Fibroblast of skin of right biceps (primary cell): ENCODE results near the gene TNIK.
"Not testable (repeated sequence)": the region's sequence is repeated elsewhere in the genome, so short reads cannot be mapped to it uniquely, and the experiment has no call there.

ENCODE experiments used
- DNase-seq: peaks from one replicate; pipeline ENCODE4 v3.0.0-alpha.2; 2013

TNIK gene

GRCh38 chr3:171382347-171382746, 77.9 kb downstream of the TNIK start:
- not testable (repeated sequence) for DNase-seq

- no peak for DNase-seq
These were observed 79.3 kb downstream of the TNIK start for GRCh38 chr3:171380711-171381425.

GRCh38 chr3:171379961-171380483, 80.2 kb downstream of the TNIK start:
- DNase-seq, result no peak

- peak; percentile 80 for DNase-seq
These were observed 80.9 kb downstream of the TNIK start for GRCh38 chr3:171379281-171379680.

GRCh38 chr3:171378586-171378985, 81.6 kb downstream of the TNIK start:
- DNase-seq, result no peak

GRCh38 chr3:171377859-171378258, 82.3 kb downstream of the TNIK start:
- DNase-seq, result no peak

GRCh38 chr3:171376596-171376947, 83.6 kb downstream of the TNIK start:
- no peak for DNase-seq

GRCh38 chr3:171375666-171376595, 84.3 kb downstream of the TNIK start:
- peak; percentile 44 for DNase-seq

GRCh38 chr3:171374661-171375285, 85.4 kb downstream of the TNIK start:
- peak; percentile 91 for DNase-seq

GRCh38 chr3:171374260-171374659, 85.9 kb downstream of the TNIK start:
- DNase-seq, result peak; percentile 40

GRCh38 chr3:171373711-171374110, 86.5 kb downstream of the TNIK start:
- no peak for DNase-seq

- DNase-seq, result no peak
These were observed 87.5 kb downstream of the TNIK start for GRCh38 chr3:171372694-171373093.

GRCh38 chr3:171371354-171371753, 88.9 kb downstream of the TNIK start:
- no peak for DNase-seq

GRCh38 chr3:171369156-171369555, 91.0 kb downstream of the TNIK start:
- DNase-seq, result no peak

- not testable (repeated sequence) for DNase-seq
These were observed 93.5 kb downstream of the TNIK start for GRCh38 chr3:171366738-171367137.

- DNase-seq, result no peak
These were observed 94.2 kb downstream of the TNIK start for GRCh38 chr3:171366043-171366442.

GRCh38 chr3:171365489-171365888, 94.7 kb downstream of the TNIK start:
- DNase-seq, result no peak

- DNase-seq, result no peak
These were observed 95.7 kb downstream of the TNIK start for GRCh38 chr3:171364500-171364899.

- DNase-seq, result no peak
These were observed 97.0 kb downstream of the TNIK start for GRCh38 chr3:171363202-171363601.

GRCh38 chr3:171362575-171362974, 97.6 kb downstream of the TNIK start:
- no peak for DNase-seq

- DNase-seq, result no peak
These were observed 101.4 kb downstream of the TNIK start for GRCh38 chr3:171358881-171359198.

GRCh38 chr3:171358181-171358880, 101.9 kb downstream of the TNIK start:
- DNase-seq, result peak; percentile 71

GRCh38 chr3:171357721-171358120, 102.5 kb downstream of the TNIK start:
- no peak for DNase-seq
